Suprapubic skin (tissue), 4 donors: Measurements from ENCODE around the gene FBRSL1. TPM values are rescaled to one million over a fixed set of nuclear protein-coding genes. Genes with fewer than 3 reads are reported as not detected.
"Not testable (repeated sequence)": the region's sequence is repeated elsewhere in the genome, so short reads cannot be mapped to it uniquely, and the experiment has no call there.

Experiments used
- DNase-seq, 2 donors: peaks; one replicate each; pipeline ENCODE4 v3.0.0-alpha.2; 2019; ENCODE audit warnings: low spot score in 2 of 2
- H3K27ac ChIP-seq: fragments of 200-600 bp; sonication (generic); one replicate; pipeline ENCODE4 v1.5.1; 2019
- H3K27me3 ChIP-seq: fragments of 200-600 bp; sonication (generic); one replicate; pipeline ENCODE4 v1.5.1; 2019
- H3K36me3 ChIP-seq: fragments of 200-600 bp; sonication (generic); one replicate; pipeline ENCODE4 v1.5.1; 2019
- H3K4me1 ChIP-seq: fragments of 200-600 bp; sonication (generic); one replicate; pipeline ENCODE4 v1.5.1; 2019
- H3K4me3 ChIP-seq: fragments of 200-600 bp; sonication (generic); one replicate; pipeline ENCODE4 v1.5.1; 2019; ENCODE audit warnings: mild to moderate bottlenecking
- H3K9me3 ChIP-seq: fragments of 200-600 bp; sonication (generic); one replicate; pipeline ENCODE4 v1.5.1; 2019
- CTCF ChIP-seq, 2 donors: fragments of 200-600 bp in 1 of 2; fragments of 450-650 bp in 1 of 2; sonication (generic) in 1 of 2; IDR thresholded peaks; one replicate each; pipeline ENCODE4 v1.5.1; 2016 to 2019; ENCODE audit warnings: antibody characterized with exemption in 2 of 2, mild to moderate bottlenecking in 1 of 2, moderate library complexity in 1 of 2
- EP300 ChIP-seq: sonication (generic); formaldehyde crosslinking; IDR thresholded peaks from one replicate; pipeline ENCODE4 v1.6.1; 2017; ENCODE audit warnings: antibody characterized with exemption
- POLR2A ChIP-seq, 2 donors: fragments of 450-650 bp; IDR thresholded peaks; one replicate each; pipeline ENCODE4 v1.6.1; 2017; ENCODE audit warnings: antibody characterized with exemption in 2 of 2, mild to moderate bottlenecking in 2 of 2, moderate library complexity in 2 of 2
- POLR2AphosphoS5 ChIP-seq, 3 donors: sonication (generic); formaldehyde crosslinking; IDR thresholded peaks; one replicate each; pipeline ENCODE4 v1.6.1; 2017; ENCODE audit warnings: antibody characterized with exemption in 3 of 3
- WGBS: methylation state at CpG from one replicate; pipeline ENCODE4 v1.1.5; 2018; 5-methylcytosine and 5-hydroxymethylcytosine counted together
- total RNA-seq, 4 donors: library from RNA; depleted of rRNA; stranded (reverse); fragments of >200 nt; gene quantifications; one replicate each; pipeline ENCODE4 v1.1.0, GENCODE V29; 2016

FBRSL1 gene
- total RNA-seq, 4 donors from 2014 or later: 26.0 to 33.7 (median 27.2) TPM

GRCh38 chr12:132470397-132470796, 19.6 kb upstream of the FBRSL1 start:
- H3K36me3 ChIP-seq: no peaks in the 10 kb centered on the region
- no peak overlapping the region for H3K27ac ChIP-seq
- no peak overlapping the region for H3K4me3 ChIP-seq
- peaks cover 35% of the 10 kb centered on the region for H3K27me3 ChIP-seq
- DNase-seq: no peak
- H3K9me3 ChIP-seq: no peaks in the 10 kb centered on the region
- H3K4me1 ChIP-seq: no peaks in the 10 kb centered on the region
- WGBS: 0% methylated on average over 2 of the region's 3 CpGs
- TF ChIP-seq POLR2A (IDR thresholded peaks at IDR 0.05) (no peak), POLR2AphosphoS5 (IDR thresholded peaks at IDR 0.05) (no peak), CTCF (IDR thresholded peaks at IDR 0.05) (no peak), EP300 (no peak)

DNA sequence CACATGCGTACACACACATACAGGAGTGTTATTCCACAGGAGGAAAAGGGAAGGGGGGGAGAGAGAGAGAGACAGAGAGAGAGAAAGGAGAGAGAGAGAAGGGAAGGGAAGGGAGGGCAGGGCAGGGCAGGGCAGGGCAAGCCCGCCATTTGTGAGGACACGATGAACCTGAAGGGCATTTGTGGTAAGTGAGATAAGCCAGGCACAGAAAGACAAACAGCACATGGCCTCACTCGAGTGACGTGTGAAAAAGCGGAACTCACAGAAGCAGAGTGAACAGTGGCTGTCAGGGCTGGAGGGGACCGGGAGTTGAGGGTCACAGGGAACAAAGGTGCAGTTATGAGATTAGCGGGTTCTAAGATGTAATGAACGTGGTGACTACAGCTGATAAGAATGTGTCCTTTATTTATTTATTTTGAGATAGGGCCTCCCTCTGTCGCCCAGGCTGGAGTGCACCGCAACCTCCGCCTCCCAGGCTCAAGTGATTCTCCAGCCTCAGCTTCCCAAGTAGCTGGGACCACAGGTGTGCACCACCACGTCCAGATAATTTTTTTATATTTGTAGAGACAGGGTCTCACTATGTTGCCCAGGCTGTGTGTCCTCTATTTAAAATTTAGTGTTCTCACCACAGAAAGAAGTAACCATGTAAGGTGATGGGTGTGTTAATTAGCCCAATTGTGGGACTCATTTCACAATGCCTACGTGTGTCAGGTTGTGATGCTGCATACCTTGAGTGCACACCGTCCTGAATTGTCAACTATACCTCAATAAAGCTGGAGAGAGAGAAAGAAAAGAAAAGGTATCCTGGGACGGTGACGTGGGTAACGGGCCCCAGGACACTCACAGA, 18.7 kb upstream of the FBRSL1 start:
- DNase-seq: no peak
- Histone ChIP-seq H3K27me3 (peaks cover 27% of the 10 kb centered on the region), H3K4me3 (no peak overlapping the region), H3K36me3 (no peaks in the 10 kb centered on the region), H3K4me1 (no peaks in the 10 kb centered on the region), H3K27ac (no peak overlapping the region), H3K9me3 (no peaks in the 10 kb centered on the region)
- TF ChIP-seq POLR2A (IDR thresholded peaks at IDR 0.05): no peak
- TF ChIP-seq EP300: no peak
- TF ChIP-seq POLR2AphosphoS5 (IDR thresholded peaks at IDR 0.05): no peak
- no peak for TF ChIP-seq CTCF (IDR thresholded peaks at IDR 0.05)
- 58% methylated on average over 18 of the region's 18 CpGs for WGBS

- DNase-seq: no peak
- TF ChIP-seq CTCF (IDR thresholded peaks at IDR 0.05): no peak
- no peak for TF ChIP-seq POLR2AphosphoS5 (IDR thresholded peaks at IDR 0.05)
- TF ChIP-seq EP300: no peak
- TF ChIP-seq POLR2A (IDR thresholded peaks at IDR 0.05): no peak
- peaks cover 21% of the 10 kb centered on the region for H3K27me3 ChIP-seq
- no peaks in the 10 kb centered on the region for H3K36me3 ChIP-seq
- no peak overlapping the region for H3K4me3 ChIP-seq
- no peaks in the 10 kb centered on the region for H3K4me1 ChIP-seq
- 80% methylated on average over 16 of the region's 16 CpGs for WGBS
- H3K9me3 ChIP-seq: no peaks in the 10 kb centered on the region
- no peak overlapping the region for H3K27ac ChIP-seq
These were observed 18.1 kb upstream of the FBRSL1 start for GRCh38 chr12:132471858-132472255.

GRCh38 chr12:132472386-132472785, 17.6 kb upstream of the FBRSL1 start:
- Histone ChIP-seq H3K4me3 (no peak overlapping the region), H3K27me3 (peaks cover 18% of the 10 kb centered on the region), H3K27ac (no peak overlapping the region), H3K36me3 (no peaks in the 10 kb centered on the region), H3K4me1 (no peaks in the 10 kb centered on the region), H3K9me3 (no peaks in the 10 kb centered on the region)
- 59% methylated on average over 6 of the region's 15 CpGs for WGBS
- DNase-seq: no peak
- no peak for TF ChIP-seq POLR2A (IDR thresholded peaks at IDR 0.05)
- TF ChIP-seq CTCF (IDR thresholded peaks at IDR 0.05): no peak
- TF ChIP-seq EP300: no peak
- no peak for TF ChIP-seq POLR2AphosphoS5 (IDR thresholded peaks at IDR 0.05)

GRCh38 chr12:132474237-132474741, 15.7 kb upstream of the FBRSL1 start:
- H3K4me3 ChIP-seq: peak overlapping the region; percentile 33
- H3K27me3 ChIP-seq: peaks cover 7% of the 10 kb centered on the region
- WGBS: 57% methylated on average over 33 of the region's 35 CpGs
- H3K36me3 ChIP-seq: no peaks in the 10 kb centered on the region
- DNase-seq: no peak
- no peak for TF ChIP-seq EP300
- peak overlapping the region; percentile 34 for H3K27ac ChIP-seq
- no peaks in the 10 kb centered on the region for H3K4me1 ChIP-seq
- H3K9me3 ChIP-seq: no peaks in the 10 kb centered on the region

- not testable (repeated sequence) for H3K9me3 ChIP-seq, H3K4me1 ChIP-seq, H3K36me3 ChIP-seq, DNase-seq, H3K4me3 ChIP-seq, H3K27ac ChIP-seq
- H3K27me3 ChIP-seq: peaks cover 11% of the 10 kb centered on the region
- WGBS: no CpG with 5 or more reads among the region's 56 CpGs
These were observed 15.1 kb upstream of the FBRSL1 start for GRCh38 chr12:132474799-132475303.
